Anterior cingulate cortex (tissue), 58 donors: ENCODE measurements around the gene RHCG.
A peak's percentile ranks its signal among the peaks of the same experiment; 100 is the strongest.

Experiments used
- DNase-seq, 58 donors: peaks; one replicate each; lab custom pipeline; 2025; lab: John Stamatoyannopoulos, UW

RHCG gene

DNA sequence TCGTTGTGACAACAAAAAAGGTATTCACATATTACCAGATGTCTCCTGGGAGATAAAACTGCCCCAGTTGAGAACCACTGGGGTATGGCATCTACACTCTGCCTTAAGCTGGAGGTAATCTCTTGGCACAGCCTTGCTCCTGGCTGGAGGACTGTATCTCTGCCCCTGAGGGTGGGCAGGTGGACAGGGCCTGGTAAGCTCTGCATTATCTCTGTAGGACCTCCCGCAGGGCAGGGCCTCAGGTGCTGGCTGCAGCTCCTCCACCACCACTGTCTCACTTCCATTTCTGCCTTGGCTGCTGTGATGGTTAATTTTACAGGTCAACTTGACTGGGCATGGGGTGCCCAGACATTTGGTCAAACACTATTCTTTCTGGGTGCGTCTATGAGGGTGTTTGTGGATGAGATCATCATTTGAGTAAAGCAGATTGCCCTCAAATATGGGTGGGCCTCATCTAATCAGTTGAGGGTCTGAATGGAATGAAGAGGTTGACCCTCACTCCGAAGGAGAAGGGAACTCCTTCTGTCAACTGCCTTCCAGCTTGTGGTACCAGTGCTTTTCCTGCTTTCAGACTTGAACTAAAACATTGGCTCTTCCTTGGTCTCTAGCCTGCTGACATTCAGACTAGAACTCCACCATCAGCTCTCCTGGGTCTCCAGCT is 9.8 kb upstream of the RHCG start:
- no peak for DNase-seq

- DNase-seq: no peak
These were observed 7.8 kb upstream of the RHCG start for GRCh38 chr15:89504166-89504565.

GRCh38 chr15:89502867-89503595 is 6.6 kb upstream of the RHCG start:
- no peak for DNase-seq

GRCh38 chr15:89501646-89502045 is 5.3 kb upstream of the RHCG start:
- no peak for DNase-seq

DNA sequence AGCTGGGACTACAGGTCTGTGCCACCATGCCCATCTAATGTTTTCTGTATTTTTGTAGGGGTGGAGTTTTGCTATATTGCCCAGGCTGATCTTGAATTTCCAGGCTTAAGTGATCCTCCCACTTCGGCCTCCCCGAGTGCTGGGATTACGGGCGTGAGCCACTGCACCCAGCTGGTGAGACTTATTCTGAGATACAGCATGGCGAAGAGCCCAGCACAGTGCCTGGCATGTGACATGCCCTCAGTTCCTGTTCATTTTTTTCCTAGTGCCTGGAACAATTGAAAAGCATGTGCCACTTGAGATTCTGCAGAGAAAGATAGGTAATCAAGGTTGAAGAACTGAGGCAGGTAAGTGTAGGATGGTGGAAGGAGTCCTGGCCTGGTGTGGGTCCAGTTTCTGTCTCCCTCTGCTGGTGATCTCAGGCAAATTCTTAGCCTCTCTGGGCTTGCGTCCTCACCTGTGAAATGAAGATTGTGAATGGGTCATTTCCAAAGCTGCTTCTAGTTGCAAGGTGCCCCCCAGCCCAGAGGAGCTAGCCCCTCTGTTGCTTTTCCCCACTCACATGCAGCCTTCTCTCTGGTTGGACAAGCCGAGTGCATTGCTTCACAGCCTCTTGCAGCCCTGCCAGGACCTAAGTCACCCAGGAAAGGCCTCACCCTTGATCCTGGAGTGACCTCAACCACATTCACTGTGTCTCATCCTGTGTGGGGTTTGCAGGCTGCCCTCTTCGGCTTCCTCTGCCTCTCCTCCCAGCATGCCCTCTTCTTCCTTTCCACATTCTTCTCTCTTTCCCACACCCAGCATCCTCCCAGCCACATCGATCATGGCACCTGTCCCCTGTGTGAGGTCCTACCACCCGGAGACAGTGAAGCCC is 4.3 kb upstream of the RHCG start:
- DNase-seq: no peak

- no peak for DNase-seq
These were observed 2.8 kb upstream of the RHCG start for GRCh38 chr15:89499156-89499555.

GRCh38 chr15:89498574-89498906 is 2.2 kb upstream of the RHCG start:
- no peak for DNase-seq

DNA sequence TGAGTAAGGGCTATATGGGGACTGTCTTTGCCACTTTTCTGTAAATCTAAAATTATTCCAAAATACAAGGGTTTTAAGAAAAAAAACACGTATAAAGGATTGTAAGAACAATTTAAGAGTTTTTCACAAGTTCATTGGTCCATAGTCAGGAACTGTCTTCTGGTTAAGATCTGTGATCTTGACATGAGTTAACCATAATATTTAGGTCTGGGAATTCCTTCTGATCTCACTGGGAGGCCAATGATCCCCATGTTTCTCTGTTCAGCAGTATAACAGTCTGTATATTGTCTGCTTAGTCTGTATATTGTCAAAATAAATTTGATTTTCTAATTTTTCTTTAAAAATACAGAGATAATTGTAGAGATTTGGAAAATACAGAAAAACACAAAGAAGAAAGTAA is 848 bp upstream of the RHCG start:
- no peak for DNase-seq

GRCh38 chr15:89495638-89496145 is 691 bp downstream of the RHCG start:
- no peak for DNase-seq

GRCh38 chr15:89494941-89495637 is 1.3 kb downstream of the RHCG start:
- no peak for DNase-seq

- no peak for DNase-seq
These were observed 2.4 kb downstream of the RHCG start for GRCh38 chr15:89494031-89494430.

DNA sequence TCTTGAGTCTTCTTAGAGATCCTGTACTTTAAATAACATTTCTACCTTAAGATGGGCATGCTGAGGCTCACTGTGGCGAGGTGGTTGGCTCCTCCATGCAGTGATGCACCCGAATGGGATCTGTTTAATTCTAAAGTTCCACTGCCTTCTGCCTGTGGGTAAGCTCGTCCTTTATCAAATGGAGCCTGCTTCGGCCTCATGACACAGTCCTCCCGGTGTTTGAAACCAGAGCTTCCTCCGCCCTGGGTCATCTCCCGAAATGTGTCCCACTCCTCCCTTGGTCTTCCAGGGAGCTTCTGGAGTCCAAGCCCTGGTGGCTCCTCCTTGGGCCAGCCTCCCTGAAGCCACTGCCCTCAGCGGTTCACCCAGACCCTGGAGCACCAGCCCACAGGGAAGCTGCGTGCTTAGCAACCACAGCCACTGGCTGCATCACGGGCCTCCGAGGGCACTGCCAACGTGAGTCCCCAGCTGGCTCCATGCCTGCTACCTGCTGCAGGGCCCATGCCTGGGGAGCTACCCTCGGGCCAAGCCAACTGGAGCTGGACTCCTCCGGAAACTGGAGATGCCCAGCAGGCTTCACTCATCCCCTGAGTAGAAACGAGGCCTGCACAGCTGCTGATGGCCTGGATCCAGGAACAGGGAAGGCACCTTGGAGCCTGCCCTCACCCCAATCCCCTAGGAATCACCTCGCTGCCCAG is 3.3 kb downstream of the RHCG start:
- peak in 1 of 58 donors; percentile 4 for DNase-seq

DNA sequence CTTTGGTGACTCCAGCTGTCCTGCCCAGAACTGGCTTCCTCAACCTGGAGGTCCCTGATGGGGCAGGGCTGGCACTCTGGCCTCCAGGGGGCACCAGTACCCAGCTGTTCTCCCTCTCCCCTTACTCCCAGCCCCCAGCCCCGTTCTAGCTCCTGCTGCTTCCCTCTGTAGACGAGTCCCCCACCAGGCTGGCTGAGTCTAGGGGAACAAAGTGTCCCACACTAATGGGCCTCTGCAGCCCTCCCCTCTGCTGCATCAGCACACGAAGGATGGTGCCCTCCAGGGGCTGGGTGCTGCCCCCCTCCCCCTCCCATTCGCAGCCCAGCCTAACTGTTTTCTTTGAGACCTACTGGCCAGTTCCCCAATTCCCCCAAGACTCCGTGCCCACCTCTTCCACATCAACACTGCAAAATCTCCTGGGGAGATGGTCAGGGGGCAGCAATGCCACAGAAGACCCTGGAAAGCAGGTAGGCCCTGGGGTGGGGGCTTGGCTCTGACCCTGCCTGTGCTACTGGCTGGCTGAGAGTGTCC is 4.2 kb downstream of the RHCG start:
- DNase-seq: no peak

GRCh38 chr15:89490814-89491315 is 5.5 kb downstream of the RHCG start:
- DNase-seq: peak in 30 of 58 donors; percentile 13 to 75 (median 45)

DNA sequence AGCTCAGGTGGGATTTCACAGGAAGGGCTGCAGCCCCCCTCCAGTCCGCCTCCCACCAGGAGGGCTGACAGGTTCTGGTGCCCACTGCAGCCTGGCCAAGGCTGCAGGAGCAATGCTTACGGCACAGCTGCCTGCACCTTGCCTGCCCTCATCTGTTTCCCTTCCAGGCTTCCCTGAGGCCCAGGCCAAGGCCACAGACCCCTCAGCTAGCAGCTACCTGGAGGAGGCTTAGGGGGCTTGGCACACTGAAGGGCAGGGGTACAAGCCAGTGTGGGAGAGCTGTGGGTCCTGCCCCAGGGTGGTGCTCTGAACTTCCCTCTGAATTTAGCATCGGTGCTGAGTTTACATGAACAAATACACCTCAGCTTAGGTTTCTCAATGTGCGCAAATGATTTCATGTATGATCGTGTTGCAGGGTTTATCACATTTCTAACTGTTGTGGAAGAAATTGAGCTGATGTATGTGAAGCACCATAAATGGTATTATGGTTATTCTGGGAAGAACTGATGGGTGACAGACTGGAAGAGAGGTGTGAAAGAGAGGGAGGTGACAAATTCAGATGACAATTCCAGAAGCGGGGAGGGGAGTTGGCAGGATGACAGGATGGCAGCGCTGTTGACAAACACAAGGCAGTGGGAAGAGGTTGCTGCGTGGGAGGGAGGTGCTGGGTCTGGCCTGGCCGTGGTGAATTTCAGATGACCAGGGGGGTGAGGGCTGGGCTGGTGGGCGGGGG is 6.1 kb downstream of the RHCG start:
- DNase-seq: peak in 12 of 58 donors; percentile 19 to 75 (median 71)

GRCh38 chr15:89489376-89489775 is 7.0 kb downstream of the RHCG start:
- DNase-seq: no peak

GRCh38 chr15:89487791-89488190 is 8.6 kb downstream of the RHCG start:
- no peak for DNase-seq

- peak in 5 of 58 donors; percentile 21 to 33 (median 23) for DNase-seq
These were observed 9.7 kb downstream of the RHCG start for GRCh38 chr15:89486726-89487050.

DNA sequence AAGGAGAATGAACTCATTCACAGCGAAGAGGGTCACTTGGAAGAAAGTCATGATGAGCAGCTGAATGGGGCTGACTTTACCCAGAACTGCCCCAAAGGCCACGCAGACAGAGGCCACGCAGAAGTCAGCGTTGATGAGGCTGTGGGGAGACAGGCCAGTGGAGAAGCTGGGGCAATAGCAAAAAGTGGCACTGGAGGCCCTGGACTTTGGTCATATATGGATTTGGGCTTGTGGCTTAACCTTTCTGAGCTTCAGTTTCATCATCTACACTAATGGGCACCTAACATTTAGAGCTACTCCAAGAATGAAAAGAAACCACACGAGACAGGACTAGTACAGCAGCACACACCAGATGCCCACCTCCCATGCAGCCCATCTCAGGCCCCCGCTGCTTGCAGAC is 13.3 kb downstream of the RHCG start:
- no peak for DNase-seq
